B cell (primary cell): ENCODE measurements around the gene SEC61B.

Experiments used
- CTCF ChIP-seq: fragments of 200-600 bp; IDR thresholded peaks from one replicate; pipeline ENCODE4 v1.8.0; 2022; ENCODE audit warnings: antibody characterized with exemption, mild to moderate bottlenecking
- EZH2 ChIP-seq: IDR thresholded peaks from 2 replicates; pipeline ENCODE4 v1.6.1; 2012; ENCODE audit warnings: borderline replicate concordance, low read depth, mild to moderate bottlenecking, moderate library complexity, low read length; ENCODE audit not compliant: insufficient read depth, poor library complexity, severe bottlenecking

- TF ChIP-seq CTCF (no peak), EZH2 (no peak)
Measured at GRCh38 chr9:99272836-99273235, 50.8 kb downstream of the SEC61B start.
